GM12873 (cell line): ENCODE results near the gene PARD3B.

ENCODE experiments used
- TF ChIP-seq, protein P1 (sequence below): IDR thresholded peaks from 2 replicates; pipeline ENCODE4 v1.5.1; 2012; ENCODE audit warnings: low read depth, mild to moderate bottlenecking, moderate library complexity, low read length, control low read depth; ENCODE audit not compliant: insufficient read depth; ENCODE audit errors: missing control alignments

PARD3B gene

DNA sequence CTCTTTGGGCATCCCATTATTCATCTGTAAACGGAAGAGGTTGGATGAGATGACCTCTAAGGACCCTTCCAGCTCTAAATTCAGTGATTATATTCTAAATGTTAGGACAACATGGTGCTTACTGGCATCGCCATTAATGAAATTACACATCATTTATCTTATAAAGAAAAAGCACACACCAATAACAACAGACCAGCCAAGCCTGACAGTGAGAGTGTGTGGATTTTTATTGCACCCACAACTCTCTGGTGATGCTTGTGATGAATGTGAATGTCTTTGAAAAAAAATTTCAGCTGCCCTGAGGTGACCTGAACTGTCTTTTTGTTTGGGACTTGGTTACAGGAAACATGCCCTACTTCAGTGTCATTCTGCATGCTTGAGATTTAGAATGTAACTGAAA is 623.7 kb downstream of the PARD3B start:
- TF ChIP-seq, protein P1, sequence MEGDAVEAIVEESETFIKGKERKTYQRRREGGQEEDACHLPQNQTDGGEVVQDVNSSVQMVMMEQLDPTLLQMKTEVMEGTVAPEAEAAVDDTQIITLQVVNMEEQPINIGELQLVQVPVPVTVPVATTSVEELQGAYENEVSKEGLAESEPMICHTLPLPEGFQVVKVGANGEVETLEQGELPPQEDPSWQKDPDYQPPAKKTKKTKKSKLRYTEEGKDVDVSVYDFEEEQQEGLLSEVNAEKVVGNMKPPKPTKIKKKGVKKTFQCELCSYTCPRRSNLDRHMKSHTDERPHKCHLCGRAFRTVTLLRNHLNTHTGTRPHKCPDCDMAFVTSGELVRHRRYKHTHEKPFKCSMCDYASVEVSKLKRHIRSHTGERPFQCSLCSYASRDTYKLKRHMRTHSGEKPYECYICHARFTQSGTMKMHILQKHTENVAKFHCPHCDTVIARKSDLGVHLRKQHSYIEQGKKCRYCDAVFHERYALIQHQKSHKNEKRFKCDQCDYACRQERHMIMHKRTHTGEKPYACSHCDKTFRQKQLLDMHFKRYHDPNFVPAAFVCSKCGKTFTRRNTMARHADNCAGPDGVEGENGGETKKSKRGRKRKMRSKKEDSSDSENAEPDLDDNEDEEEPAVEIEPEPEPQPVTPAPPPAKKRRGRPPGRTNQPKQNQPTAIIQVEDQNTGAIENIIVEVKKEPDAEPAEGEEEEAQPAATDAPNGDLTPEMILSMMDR: no peak

DNA sequence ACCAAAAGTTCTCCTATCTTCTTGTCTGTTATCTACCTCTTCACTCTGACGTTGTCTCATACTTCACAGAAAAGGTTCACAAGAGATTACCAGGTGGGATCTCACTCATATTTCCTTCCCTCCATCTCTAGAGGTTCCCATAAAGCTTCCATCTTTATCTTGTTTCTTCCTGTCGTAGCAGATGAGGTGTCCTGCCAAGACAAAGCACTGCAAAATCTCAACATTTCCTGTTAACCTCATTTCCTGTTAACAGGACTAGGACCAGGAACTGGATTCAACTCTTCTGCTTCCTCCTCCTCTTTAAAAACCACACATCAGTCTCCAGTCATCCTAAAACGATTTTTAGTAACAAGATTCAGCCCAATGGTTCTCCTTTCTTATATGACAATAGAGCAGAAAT is 624.2 kb downstream of the PARD3B start:
- TF ChIP-seq, protein P1: no peak

DNA sequence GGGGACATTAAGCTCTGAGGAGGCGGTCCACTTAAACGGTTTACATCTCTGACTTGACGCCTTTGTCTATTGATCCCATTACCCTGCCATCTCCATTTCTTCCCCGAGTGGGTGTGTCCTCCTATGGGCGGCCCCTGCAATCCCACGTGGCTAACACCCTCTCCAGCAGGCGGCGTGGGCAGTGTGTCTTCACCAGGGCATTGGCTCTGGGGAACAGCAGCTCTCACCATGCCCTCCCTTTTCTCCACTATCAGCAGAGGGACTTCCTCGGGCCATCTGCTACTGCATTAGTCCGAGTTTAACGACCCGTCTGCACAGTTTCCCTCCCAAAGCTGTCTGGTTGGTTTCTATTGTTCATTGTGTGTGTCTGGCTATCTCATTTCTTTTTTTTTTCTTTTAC is 625.1 kb downstream of the PARD3B start:
- TF ChIP-seq, protein P1: no peak

DNA sequence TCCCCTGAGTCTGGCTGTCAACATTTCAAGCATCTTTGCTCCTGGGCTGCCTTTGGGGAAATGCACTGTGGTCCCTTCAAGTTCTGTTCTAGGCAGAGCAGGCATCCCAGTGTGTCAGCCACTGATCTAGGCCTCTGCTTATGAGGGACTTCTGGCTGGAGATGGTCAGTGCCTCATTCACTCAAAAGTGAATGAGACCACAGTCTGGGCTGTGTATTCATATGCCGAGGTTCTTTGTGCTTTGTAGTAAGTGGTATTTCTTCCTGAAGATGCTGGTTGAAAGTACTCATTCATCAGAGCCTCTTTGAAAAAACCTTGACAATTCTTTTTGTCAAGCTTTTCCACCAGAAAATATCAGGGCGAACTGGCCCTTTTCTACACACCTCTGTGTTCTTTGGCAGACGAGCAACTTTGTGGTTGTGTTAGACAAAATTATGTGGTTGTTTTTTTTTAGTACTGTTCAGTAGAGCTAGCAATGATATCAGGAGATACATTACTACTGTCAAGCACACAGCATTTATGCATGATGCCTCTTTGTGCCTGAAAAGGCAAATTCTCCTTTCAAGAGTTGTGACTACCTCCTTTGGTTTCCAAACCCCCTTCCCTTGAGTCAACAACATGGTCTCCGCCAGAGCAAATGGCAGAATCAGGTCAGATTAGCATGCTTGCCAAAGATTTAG is 626.1 kb downstream of the PARD3B start:
- TF ChIP-seq, protein P1: no peak

DNA sequence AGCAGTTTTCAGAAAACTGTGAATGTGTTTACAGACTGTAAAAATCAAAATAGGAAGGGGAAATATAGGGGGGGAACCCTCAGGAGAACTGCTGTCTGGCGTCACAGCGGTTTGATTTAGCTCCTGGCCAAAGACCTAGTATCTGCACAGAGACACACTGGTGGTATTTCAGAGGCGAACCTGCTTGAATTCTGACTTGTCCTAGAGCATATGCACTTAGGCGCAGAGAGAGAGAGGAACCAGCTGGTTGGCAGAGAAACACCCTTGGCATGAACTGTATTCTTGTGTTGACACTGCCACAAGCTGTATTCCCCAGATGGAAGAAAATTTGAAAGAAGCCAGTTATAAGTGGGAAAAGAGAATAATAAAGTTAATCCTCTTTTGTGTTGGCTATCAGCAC is 630.6 kb downstream of the PARD3B start:
- TF ChIP-seq, protein P1: no peak

DNA sequence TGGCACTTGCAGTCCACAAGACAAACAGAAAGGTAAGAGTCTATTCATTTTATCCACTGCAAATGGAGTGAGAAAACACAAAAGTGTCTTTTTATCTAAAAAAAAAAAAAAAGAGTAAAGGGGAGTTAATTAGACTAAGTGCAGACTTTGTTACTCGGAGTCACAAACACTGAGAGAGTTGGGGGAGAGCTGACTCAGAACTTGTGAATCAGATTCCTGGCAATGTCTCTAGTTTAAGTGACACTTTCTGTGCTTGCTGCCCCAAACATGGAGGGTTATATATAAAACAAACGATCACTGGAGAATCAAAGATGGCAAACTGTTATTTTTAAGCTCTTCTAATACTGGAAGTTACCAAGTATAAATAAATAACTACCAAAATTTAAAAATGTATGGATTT is 631.3 kb downstream of the PARD3B start:
- TF ChIP-seq, protein P1: no peak

DNA sequence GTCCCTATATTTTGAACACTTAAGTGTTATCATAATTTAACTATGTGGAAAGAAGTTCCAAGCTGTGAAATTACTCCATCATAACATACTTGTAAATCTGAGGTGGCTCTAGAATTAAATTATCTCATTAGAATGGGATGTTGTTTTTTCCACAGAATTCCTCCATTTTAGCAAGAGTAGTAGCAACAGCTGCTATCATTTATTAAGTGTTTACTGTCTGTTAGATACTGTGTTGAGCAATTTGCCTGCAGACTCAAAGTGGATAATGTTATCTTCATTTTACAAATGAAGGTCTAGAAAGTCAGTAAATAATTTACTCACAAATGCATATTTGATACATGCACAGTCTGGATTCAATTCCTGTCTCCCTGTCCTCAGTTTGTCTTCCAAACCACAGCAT is 632.3 kb downstream of the PARD3B start:
- TF ChIP-seq, protein P1: no peak

DNA sequence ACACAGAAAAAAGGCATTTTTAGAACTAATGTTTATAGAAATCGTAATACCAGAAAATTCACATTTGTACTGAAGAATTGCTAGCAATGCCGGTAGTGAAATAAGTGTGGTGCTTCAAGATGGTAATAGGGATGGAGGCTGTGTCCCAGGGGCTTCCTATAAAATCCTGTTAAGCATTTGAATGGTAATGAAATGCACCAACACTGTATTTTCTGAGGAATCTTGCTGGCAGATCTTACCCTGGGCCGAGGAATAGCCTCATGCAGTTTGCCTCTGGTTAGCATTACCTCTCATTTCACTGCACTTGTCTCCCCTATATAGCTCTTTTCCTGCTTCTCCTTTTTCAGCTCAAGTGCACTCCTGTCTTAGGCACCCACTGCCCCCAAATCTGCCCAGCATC is 635.5 kb downstream of the PARD3B start:
- TF ChIP-seq, protein P1: no peak
